AG08395 (cell line): ENCODE results near the gene SLX1A.
"Not testable (repeated sequence)": the region's sequence is repeated elsewhere in the genome, so short reads cannot be mapped to it uniquely, and the experiment has no call there.

Experiments used
- DNase-seq: peaks from one replicate; pipeline ENCODE4 v3.0.0; 2012; ENCODE audit warnings: mixed read lengths, low spot score

Gene SLX1A

GRCh38 chr16:30193615-30194014, at the start of gene SLX1A, which contains the start of gene BOLA2B:
Gene SLX1A (plus strand): TSS chr16:30193875. CDS start chr16:30194085, 210 bp downstream.
Gene BOLA2B (minus strand): TSS chr16:30193666. CDS start chr16:30193595, 71 bp downstream.
- not testable (repeated sequence) for DNase-seq

- no peak for DNase-seq
Measured at GRCh38 chr16:30144017-30144416, 49.7 kb upstream of the SLX1A start.

GRCh38 chr16:30144917-30145316, 48.8 kb upstream of the SLX1A start:
- DNase-seq = no peak

- no peak for DNase-seq
Measured at GRCh38 chr16:30145657-30146056, 48.0 kb upstream of the SLX1A start.

- no peak for DNase-seq
Measured at GRCh38 chr16:30147843-30148510, 45.7 kb upstream of the SLX1A start.

GRCh38 chr16:30149250-30149930, 44.3 kb upstream of the SLX1A start:
- no peak for DNase-seq

- no peak for DNase-seq
Measured at GRCh38 chr16:30151091-30151490, 42.6 kb upstream of the SLX1A start.

- DNase-seq = no peak
Measured at GRCh38 chr16:30152517-30152916, 41.2 kb upstream of the SLX1A start.

- DNase-seq = no peak
Measured at GRCh38 chr16:30155188-30155587, 38.5 kb upstream of the SLX1A start.

GRCh38 chr16:30157214-30157613, 36.5 kb upstream of the SLX1A start:
- no peak for DNase-seq

- DNase-seq = no peak
Measured at GRCh38 chr16:30163538-30163937, 30.1 kb upstream of the SLX1A start.

GRCh38 chr16:30166202-30166902, 27.3 kb upstream of the SLX1A start:
- DNase-seq = no peak

GRCh38 chr16:30168746-30169145, 24.9 kb upstream of the SLX1A start:
- DNase-seq = not testable (repeated sequence)

GRCh38 chr16:30169416-30169815, 24.3 kb upstream of the SLX1A start:
- not testable (repeated sequence) for DNase-seq

GRCh38 chr16:30170145-30170544, 23.5 kb upstream of the SLX1A start:
- not testable (repeated sequence) for DNase-seq

GRCh38 chr16:30173054-30173453, 20.6 kb upstream of the SLX1A start:
- no peak for DNase-seq

GRCh38 chr16:30176876-30177275, 16.8 kb upstream of the SLX1A start:
- not testable (repeated sequence) for DNase-seq

GRCh38 chr16:30179195-30179594, 14.5 kb upstream of the SLX1A start:
- no peak for DNase-seq

GRCh38 chr16:30179931-30180330, 13.7 kb upstream of the SLX1A start:
- no peak for DNase-seq

GRCh38 chr16:30180741-30181140, 12.9 kb upstream of the SLX1A start:
- no peak for DNase-seq

- DNase-seq = peak; percentile 76
Measured at GRCh38 chr16:30183233-30184095, 10.2 kb upstream of the SLX1A start, which contains the start of gene CORO1A. Gene CORO1A (plus strand): TSS chr16:30183602. CDS start chr16:30185210, 1,608 bp downstream.
